ENCODE measurements around the gene SLC4A7.

DNA sequence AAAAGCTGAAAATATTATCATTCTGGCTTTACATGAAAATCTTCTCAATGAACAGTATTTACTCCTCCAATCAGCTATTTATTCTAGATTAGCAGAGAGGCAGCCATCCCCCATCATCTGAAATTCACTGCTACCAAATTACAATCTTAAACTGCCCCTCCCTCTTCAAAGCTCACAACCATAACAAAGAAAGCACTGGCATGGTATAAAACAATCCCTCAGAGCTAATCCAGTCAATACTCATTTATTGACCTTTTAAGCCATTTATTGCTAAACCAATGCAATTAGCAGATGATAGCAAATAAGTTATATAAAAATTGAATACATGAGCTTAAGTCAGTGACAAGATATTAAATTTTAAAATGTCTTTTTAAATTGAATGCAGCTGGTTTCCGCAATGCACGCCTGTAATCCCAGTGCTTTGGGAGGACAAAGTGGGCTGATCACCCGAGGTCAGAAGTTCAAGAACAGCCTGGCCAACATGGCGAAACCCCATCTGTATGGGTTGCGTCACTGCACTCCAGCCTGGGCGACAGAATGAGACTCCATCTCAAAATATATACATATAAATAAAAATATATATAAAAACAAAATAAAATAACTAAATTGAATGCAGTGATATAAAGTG is 12.1 kb downstream of the SLC4A7 start:
- TF ChIP-seq, protein P1, sequence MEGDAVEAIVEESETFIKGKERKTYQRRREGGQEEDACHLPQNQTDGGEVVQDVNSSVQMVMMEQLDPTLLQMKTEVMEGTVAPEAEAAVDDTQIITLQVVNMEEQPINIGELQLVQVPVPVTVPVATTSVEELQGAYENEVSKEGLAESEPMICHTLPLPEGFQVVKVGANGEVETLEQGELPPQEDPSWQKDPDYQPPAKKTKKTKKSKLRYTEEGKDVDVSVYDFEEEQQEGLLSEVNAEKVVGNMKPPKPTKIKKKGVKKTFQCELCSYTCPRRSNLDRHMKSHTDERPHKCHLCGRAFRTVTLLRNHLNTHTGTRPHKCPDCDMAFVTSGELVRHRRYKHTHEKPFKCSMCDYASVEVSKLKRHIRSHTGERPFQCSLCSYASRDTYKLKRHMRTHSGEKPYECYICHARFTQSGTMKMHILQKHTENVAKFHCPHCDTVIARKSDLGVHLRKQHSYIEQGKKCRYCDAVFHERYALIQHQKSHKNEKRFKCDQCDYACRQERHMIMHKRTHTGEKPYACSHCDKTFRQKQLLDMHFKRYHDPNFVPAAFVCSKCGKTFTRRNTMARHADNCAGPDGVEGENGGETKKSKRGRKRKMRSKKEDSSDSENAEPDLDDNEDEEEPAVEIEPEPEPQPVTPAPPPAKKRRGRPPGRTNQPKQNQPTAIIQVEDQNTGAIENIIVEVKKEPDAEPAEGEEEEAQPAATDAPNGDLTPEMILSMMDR (IDR thresholded peaks at IDR 0.05) = no peak
- TF ChIP-seq POLR2AphosphoS5 (IDR thresholded peaks at IDR 0.05) (no peak), EP300 (IDR thresholded peaks at IDR 0.05) (no peak)
